WTC11 (cell line): ENCODE measurements around the gene HAND1. TPM values are rescaled to one million over a fixed set of nuclear protein-coding genes. Genes with fewer than 3 reads are reported as not detected.

Experiments
- ATAC-seq: fragments of 200-7000 bp; cut with Tn5 transposase; 2 replicates; pipeline ENCODE4 v1.10.0; 2021; ENCODE audit warnings: mild to moderate bottlenecking, moderate library complexity
- CTCF ChIA-PET: fragments of 300-600 bp; sonication (Branson Sonifier 250); formaldehyde crosslinking; loops from one replicate; lab custom pipeline; 2021; ENCODE audit warnings: antibody characterized with exemption; lab: Charles Lee
- POLR2A ChIA-PET: fragments of 350-600 bp; sonication (Branson Sonifier 250); formaldehyde crosslinking; loops from one replicate; lab custom pipeline; 2021; ENCODE audit warnings: antibody characterized with exemption; lab: Charles Lee
- DNase-seq: peaks from one replicate; pipeline ENCODE4 v3.0.0; 2021; ENCODE audit warnings: low spot score
- H3K27ac Mint-ChIP-seq: 2 replicates; pipeline ENCODE4 v1.8.0; 2021; ENCODE audit warnings: mixed read lengths
- H3K27me3 Mint-ChIP-seq: 2 replicates; pipeline ENCODE4 v1.8.0; 2021; ENCODE audit warnings: low read depth, mild to moderate bottlenecking, moderate library complexity, mixed read lengths
- H3K36me3 Mint-ChIP-seq: 2 replicates; pipeline ENCODE4 v1.8.0; 2021; ENCODE audit warnings: mixed read lengths
- H3K4me1 Mint-ChIP-seq: 2 replicates; pipeline ENCODE4 v1.8.0; 2022; ENCODE audit warnings: mixed read lengths
- H3K4me3 Mint-ChIP-seq: 2 replicates; pipeline ENCODE4 v1.8.0; 2021; ENCODE audit warnings: mild to moderate bottlenecking, moderate library complexity, mixed read lengths
- H3K9me3 Mint-ChIP-seq: 2 replicates; pipeline ENCODE4 v1.8.0; 2021; ENCODE audit warnings: mixed read lengths
- ATF6 ChIP-seq: sonication (generic); formaldehyde crosslinking; IDR thresholded peaks from 2 replicates; pipeline ENCODE4 v1.8.1; 2023; ENCODE audit warnings: mild to moderate bottlenecking, missing genetic modification reagents
- CBFB ChIP-seq: sonication (generic); formaldehyde crosslinking; IDR thresholded peaks from 2 replicates; pipeline ENCODE4 v1.8.1; 2022; ENCODE audit warnings: mild to moderate bottlenecking, low read depth, missing genetic modification reagents
- CTCF ChIP-seq: fragments of 200-600 bp; IDR thresholded peaks from 2 replicates; pipeline ENCODE4 v1.8.0; 2022; ENCODE audit warnings: antibody characterized with exemption
- ETV6 ChIP-seq: sonication (generic); formaldehyde crosslinking; IDR thresholded peaks from 2 replicates; pipeline ENCODE4 v1.8.1; 2022; ENCODE audit warnings: mild to moderate bottlenecking, missing genetic modification reagents
- FOXP1 ChIP-seq: sonication (generic); formaldehyde crosslinking; IDR thresholded peaks from 2 replicates; pipeline ENCODE4 v1.8.0; 2022; ENCODE audit warnings: missing genetic modification reagents, mild to moderate bottlenecking, moderate library complexity, borderline replicate concordance
- GABPB1 ChIP-seq: sonication (generic); formaldehyde crosslinking; IDR thresholded peaks from 2 replicates; pipeline ENCODE4 v1.8.1; 2023; ENCODE audit warnings: mild to moderate bottlenecking, missing genetic modification reagents
- JAZF1 ChIP-seq: fragments of 250-450 bp; sonication (Bioruptor Pico); IDR thresholded peaks from 2 replicates; pipeline ENCODE4 v1.9.0; 2021; ENCODE audit warnings: moderate library complexity, mild to moderate bottlenecking, inconsistent platforms
- MLX ChIP-seq: sonication (generic); formaldehyde crosslinking; IDR thresholded peaks from 2 replicates; pipeline ENCODE4 v1.8.1; 2023; ENCODE audit warnings: mild to moderate bottlenecking, missing genetic modification reagents, moderate library complexity
- MYBL2 ChIP-seq: sonication (generic); formaldehyde crosslinking; IDR thresholded peaks from 2 replicates; pipeline ENCODE4 v1.8.1; 2023; ENCODE audit warnings: mild to moderate bottlenecking, moderate library complexity, missing genetic modification reagents
- NR1H2 ChIP-seq: sonication (generic); formaldehyde crosslinking; IDR thresholded peaks from 2 replicates; pipeline ENCODE4 v1.9.0; 2021; ENCODE audit warnings: mild to moderate bottlenecking, moderate library complexity, missing genetic modification reagents
- PRRX2 ChIP-seq: fragments of 250-450 bp; sonication (Bioruptor Pico); IDR thresholded peaks from 2 replicates; pipeline ENCODE4 v1.8.0; 2021; ENCODE audit warnings: mild to moderate bottlenecking
- SMAD4 ChIP-seq: sonication (generic); formaldehyde crosslinking; IDR thresholded peaks from 2 replicates; pipeline ENCODE4 v1.8.0; 2022; ENCODE audit warnings: mild to moderate bottlenecking, missing genetic modification reagents
- SOX15 ChIP-seq: fragments of 250-450 bp; sonication (Bioruptor Pico); IDR thresholded peaks from 2 replicates; pipeline ENCODE4 v1.9.0; 2021; ENCODE audit warnings: mild to moderate bottlenecking
- TCF7 ChIP-seq: sonication (generic); formaldehyde crosslinking; IDR thresholded peaks from 2 replicates; pipeline ENCODE4 v1.8.0; 2022; ENCODE audit warnings: mild to moderate bottlenecking, low read depth, missing genetic modification reagents, moderate library complexity
- TEAD1 ChIP-seq: sonication (generic); formaldehyde crosslinking; IDR thresholded peaks from 2 replicates; pipeline ENCODE4 v1.8.0; 2022; ENCODE audit warnings: mild to moderate bottlenecking, missing genetic modification reagents
- ZNF138 ChIP-seq: sonication (generic); formaldehyde crosslinking; conservative IDR thresholded peaks from 2 replicates; pipeline ENCODE4 v1.8.1; 2022; ENCODE audit warnings: mild to moderate bottlenecking, moderate library complexity, missing genetic modification reagents
- ZNF232 ChIP-seq: sonication (generic); formaldehyde crosslinking; IDR thresholded peaks from 2 replicates; pipeline ENCODE4 v1.8.0; 2022; ENCODE audit warnings: mild to moderate bottlenecking, missing genetic modification reagents
- ZNF423 ChIP-seq: fragments of 250-450 bp; sonication (Bioruptor Pico); IDR thresholded peaks from 2 replicates; pipeline ENCODE4 v2.1.2; 2022; ENCODE audit warnings: mild to moderate bottlenecking, moderate library complexity
- ZNF512 ChIP-seq: sonication (generic); formaldehyde crosslinking; IDR thresholded peaks from 2 replicates; pipeline ENCODE4 v1.8.1; 2022; ENCODE audit warnings: missing genetic modification reagents, borderline replicate concordance
- total RNA-seq: library from RNA; stranded (reverse); gene quantifications from 3 replicates; pipeline ENCODE4 v1.2.3, GENCODE V29; 2021
- TF ChIP-seq, protein P1 (sequence below): sonication (generic); formaldehyde crosslinking; IDR thresholded peaks from 2 replicates; pipeline ENCODE4 v1.8.1; 2022; ENCODE audit warnings: mild to moderate bottlenecking, moderate library complexity, missing genetic modification reagents
- TF ChIP-seq, protein P2 (sequence below): sonication (generic); formaldehyde crosslinking; IDR thresholded peaks from 2 replicates; pipeline ENCODE4 v1.8.0; 2022; ENCODE audit warnings: mild to moderate bottlenecking, missing genetic modification reagents

The HAND1 gene
- total RNA-seq, 1 experiment from 2014 or later, result not detected

DNA sequence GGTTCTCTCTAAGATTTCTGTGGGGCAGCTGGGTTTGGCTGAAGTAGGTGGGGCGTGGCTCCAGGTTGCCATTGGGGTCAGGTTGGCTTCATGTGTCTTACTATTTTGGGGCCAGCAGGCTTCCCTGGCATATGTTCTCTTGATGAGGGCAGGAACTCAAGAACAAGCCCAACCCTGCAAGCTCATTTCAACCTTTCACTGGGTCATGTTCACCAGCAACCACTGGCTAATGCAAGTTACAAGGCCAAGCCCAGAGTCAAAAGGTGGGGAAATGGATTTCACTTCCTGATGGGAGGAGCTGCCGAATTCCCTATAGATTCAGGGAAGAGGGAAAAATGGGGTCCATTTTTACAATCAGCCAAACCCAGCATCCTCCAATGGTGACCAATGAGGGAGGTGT, 34.0 kb upstream of the HAND1 start:
- ChIA-PET CTCF (interaction anchor here (0.9 to 3.3 kb wide), 2 partner anchors 9 to 42 kb away, joined by 3 to 44 read pairs; no protein-coding TSS in a partner anchor), POLR2A (interaction anchor here (0.6 kb wide), 1 partner anchor 33 kb away, joined by 4 read pairs; no protein-coding TSS in a partner anchor)
- Mint-ChIP-seq H3K9me3 (no peaks in the 10 kb centered on the region), H3K27ac (no peak overlapping the region), H3K4me3 (no peak overlapping the region)
- DNase-seq (no peak), ATAC-seq (no peak; the same call in 1 of the 2 replicates)
- TF ChIP-seq SMAD4 (CRISPR knock-in tag) (no peak), MLX (no peak), SOX15 (no peak), ZNF232 (CRISPR knock-in tag) (no peak), ZNF423 (no peak), JAZF1 (CRISPR knock-in tag) (no peak), TCF7 (CRISPR knock-in tag) (no peak), GABPB1 (CRISPR knock-in tag) (no peak), NR1H2 (no peak), CTCF (no peak)
- TF ChIP-seq, all 79 proteins: peak for 0
- Mint-ChIP-seq H3K36me3 (no peaks in the 10 kb centered on the region), H3K27me3 (no peaks in the 10 kb centered on the region; the same call in 1 of the 2 replicates), H3K4me1 (no peaks in the 10 kb centered on the region)

- H3K4me1 Mint-ChIP-seq, result peaks cover 5% of the 10 kb centered on the region; the same call in 1 of the 2 replicates
- POLR2A ChIA-PET, result interaction anchor here (1.4 kb wide), 1 partner anchor 11 kb away, joined by 5 read pairs; no protein-coding TSS in a partner anchor
- TF ChIP-seq ETV6 (CRISPR knock-in tag), result no peak
- DNase-seq (no peak), ATAC-seq (no peak)
- no peak overlapping the region for H3K27ac Mint-ChIP-seq
- no peaks in the 10 kb centered on the region for H3K9me3 Mint-ChIP-seq
- H3K27me3 Mint-ChIP-seq, result no peaks in the 10 kb centered on the region; the same call in 1 of the 2 replicates
- H3K4me3 Mint-ChIP-seq, result no peak overlapping the region
- CTCF ChIA-PET, result interaction anchor here (0.8 to 3.3 kb wide), 4 partner anchors 11 to 100 kb away, joined by 3 to 44 read pairs (median 3); no protein-coding TSS in a partner anchor
- no peaks in the 10 kb centered on the region for H3K36me3 Mint-ChIP-seq
Observed at GRCh38 chr5:154509784-154510555, 31.9 kb upstream of the HAND1 start.

- H3K36me3 Mint-ChIP-seq, result no peaks in the 10 kb centered on the region
- no peak overlapping the region for H3K4me3 Mint-ChIP-seq
- ATAC-seq, result no peak
- H3K27me3 Mint-ChIP-seq, result no peaks in the 10 kb centered on the region; the same call in 1 of the 2 replicates
- TF ChIP-seq, protein P1, sequence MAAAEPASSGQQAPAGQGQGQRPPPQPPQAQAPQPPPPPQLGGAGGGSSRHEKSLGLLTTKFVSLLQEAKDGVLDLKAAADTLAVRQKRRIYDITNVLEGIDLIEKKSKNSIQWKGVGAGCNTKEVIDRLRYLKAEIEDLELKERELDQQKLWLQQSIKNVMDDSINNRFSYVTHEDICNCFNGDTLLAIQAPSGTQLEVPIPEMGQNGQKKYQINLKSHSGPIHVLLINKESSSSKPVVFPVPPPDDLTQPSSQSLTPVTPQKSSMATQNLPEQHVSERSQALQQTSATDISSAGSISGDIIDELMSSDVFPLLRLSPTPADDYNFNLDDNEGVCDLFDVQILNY, result no peak
- TF ChIP-seq ZNF138 (CRISPR knock-in tag) (no peak), ZNF512 (CRISPR knock-in tag) (no peak), NR1H2 (no peak), MYBL2 (CRISPR knock-in tag) (no peak), PRRX2 (CRISPR knock-in tag) (no peak), TEAD1 (CRISPR knock-in tag) (no peak), FOXP1 (CRISPR knock-in tag) (no peak), SOX15 (no peak), CBFB (CRISPR knock-in tag) (no peak), ATF6 (CRISPR knock-in tag) (no peak)
- TF ChIP-seq, protein P2, sequence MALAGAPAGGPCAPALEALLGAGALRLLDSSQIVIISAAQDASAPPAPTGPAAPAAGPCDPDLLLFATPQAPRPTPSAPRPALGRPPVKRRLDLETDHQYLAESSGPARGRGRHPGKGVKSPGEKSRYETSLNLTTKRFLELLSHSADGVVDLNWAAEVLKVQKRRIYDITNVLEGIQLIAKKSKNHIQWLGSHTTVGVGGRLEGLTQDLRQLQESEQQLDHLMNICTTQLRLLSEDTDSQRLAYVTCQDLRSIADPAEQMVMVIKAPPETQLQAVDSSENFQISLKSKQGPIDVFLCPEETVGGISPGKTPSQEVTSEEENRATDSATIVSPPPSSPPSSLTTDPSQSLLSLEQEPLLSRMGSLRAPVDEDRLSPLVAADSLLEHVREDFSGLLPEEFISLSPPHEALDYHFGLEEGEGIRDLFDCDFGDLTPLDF (CRISPR knock-in tag), result no peak
- TF ChIP-seq, all 79 proteins: peak for 0
- ChIA-PET POLR2A (no interaction called here), CTCF (interaction anchor here (1.3 kb wide), 1 partner anchor 13 kb away, joined by 4 read pairs; no protein-coding TSS in a partner anchor)
- Mint-ChIP-seq H3K4me1 (peaks cover 5% of the 10 kb centered on the region; the same call in 1 of the 2 replicates), H3K9me3 (no peaks in the 10 kb centered on the region), H3K27ac (no peak overlapping the region)
- DNase-seq, result no peak
Observed at GRCh38 chr5:154508114-154508513, 30.1 kb upstream of the HAND1 start.
